Mucosa of stomach (tissue), 1 donor: Measurements from ENCODE around the gene BANK1.
A peak's percentile ranks its signal among the peaks of the same experiment; 100 is the strongest.

Source experiments
- H3K27me3 ChIP-seq: one replicate; pipeline ENCODE4 v1.7.0; 2013; ENCODE audit warnings: mild to moderate bottlenecking, low read length; ENCODE audit not compliant: control insufficient read depth, insufficient read depth
- H3K36me3 ChIP-seq: one replicate; pipeline ENCODE4 v1.7.0; 2013; ENCODE audit warnings: low read length; ENCODE audit not compliant: control insufficient read depth, insufficient read depth
- H3K4me1 ChIP-seq: one replicate; pipeline ENCODE4 v1.7.0; 2013; ENCODE audit warnings: mild to moderate bottlenecking, low read length; ENCODE audit not compliant: control insufficient read depth, insufficient read depth
- H3K4me3 ChIP-seq: one replicate; pipeline ENCODE4 v1.7.0; 2013; ENCODE audit warnings: low read length
- H3K9ac ChIP-seq: one replicate; pipeline ENCODE4 v1.7.0; 2013; ENCODE audit warnings: mild to moderate bottlenecking, low read length, moderate library complexity
- H3K9me3 ChIP-seq: one replicate; pipeline ENCODE4 v1.7.0; 2013; ENCODE audit warnings: mild to moderate bottlenecking, low read length, moderate library complexity; ENCODE audit not compliant: control insufficient read depth
- donor health status: Pancreatic carcinoma.

The BANK1 gene

GRCh38 chr4:101787701-101788316 is 2.7 kb upstream of the BANK1 start:
- no peaks in the 10 kb centered on the region for H3K36me3 ChIP-seq

GRCh38 chr4:101791182-101791558 is 640 bp downstream of the BANK1 start:
- no peaks in the 10 kb centered on the region for H3K4me1 ChIP-seq
- H3K27me3 ChIP-seq, result no peaks in the 10 kb centered on the region
- peak overlapping the region; percentile 80 for H3K4me3 ChIP-seq
- peak overlapping the region; percentile 91 for H3K9ac ChIP-seq
- no peaks in the 10 kb centered on the region for H3K9me3 ChIP-seq
- H3K36me3 ChIP-seq, result no peaks in the 10 kb centered on the region

More at GRCh38 chr4:101787701-101788316, 2.7 kb upstream of the BANK1 start:
- H3K27me3 ChIP-seq, result no peaks in the 10 kb centered on the region
- peaks cover 13% of the 10 kb centered on the region for H3K4me1 ChIP-seq
- H3K4me3 ChIP-seq, result no peak overlapping the region
- no peaks in the 10 kb centered on the region for H3K9me3 ChIP-seq
- H3K9ac ChIP-seq, result no peak overlapping the region

GRCh38 chr4:101792056-101792590 is 1.6 kb downstream of the BANK1 start:
- H3K27me3 ChIP-seq, result no peaks in the 10 kb centered on the region
- no peaks in the 10 kb centered on the region for H3K4me1 ChIP-seq
- H3K9ac ChIP-seq, result no peak overlapping the region
- no peak overlapping the region for H3K4me3 ChIP-seq
- H3K36me3 ChIP-seq, result no peaks in the 10 kb centered on the region
- no peaks in the 10 kb centered on the region for H3K9me3 ChIP-seq

- Histone ChIP-seq H3K27me3 (no peaks in the 10 kb centered on the region), H3K36me3 (no peaks in the 10 kb centered on the region), H3K9ac (no peak overlapping the region), H3K9me3 (no peaks in the 10 kb centered on the region), H3K4me1 (no peaks in the 10 kb centered on the region), H3K4me3 (no peak overlapping the region)
These were observed 2.9 kb downstream of the BANK1 start for GRCh38 chr4:101793397-101793796.

- no peaks in the 10 kb centered on the region for H3K9me3 ChIP-seq
- no peaks in the 10 kb centered on the region for H3K27me3 ChIP-seq
- no peak overlapping the region for H3K9ac ChIP-seq
- H3K36me3 ChIP-seq, result no peaks in the 10 kb centered on the region
- H3K4me3 ChIP-seq, result no peak overlapping the region
- H3K4me1 ChIP-seq, result no peaks in the 10 kb centered on the region
These were observed 4.3 kb downstream of the BANK1 start for GRCh38 chr4:101794806-101795205.

GRCh38 chr4:101795704-101796103 is 5.2 kb downstream of the BANK1 start:
- Histone ChIP-seq H3K36me3 (no peaks in the 10 kb centered on the region), H3K9ac (no peak overlapping the region)

GRCh38 chr4:101801958-101802357 is 11.4 kb downstream of the BANK1 start:
- no peak overlapping the region for H3K4me3 ChIP-seq
- H3K9ac ChIP-seq, result no peak overlapping the region
- H3K36me3 ChIP-seq, result no peaks in the 10 kb centered on the region
- H3K27me3 ChIP-seq, result no peaks in the 10 kb centered on the region
- H3K4me1 ChIP-seq, result no peaks in the 10 kb centered on the region
- H3K9me3 ChIP-seq, result no peaks in the 10 kb centered on the region

More at GRCh38 chr4:101795704-101796103, 5.2 kb downstream of the BANK1 start:
- no peaks in the 10 kb centered on the region for H3K4me1 ChIP-seq
- no peak overlapping the region for H3K4me3 ChIP-seq
- H3K9me3 ChIP-seq, result no peaks in the 10 kb centered on the region
- no peaks in the 10 kb centered on the region for H3K27me3 ChIP-seq

- Histone ChIP-seq H3K9me3 (no peaks in the 10 kb centered on the region), H3K4me3 (no peak overlapping the region), H3K36me3 (no peaks in the 10 kb centered on the region), H3K4me1 (no peaks in the 10 kb centered on the region), H3K27me3 (no peaks in the 10 kb centered on the region), H3K9ac (no peak overlapping the region)
These were observed 16.4 kb downstream of the BANK1 start for GRCh38 chr4:101806914-101807313.

GRCh38 chr4:101807351-101807750 is 16.8 kb downstream of the BANK1 start:
- Histone ChIP-seq H3K4me1 (no peaks in the 10 kb centered on the region), H3K9ac (peak overlapping the region; percentile 15), H3K36me3 (no peaks in the 10 kb centered on the region), H3K9me3 (no peaks in the 10 kb centered on the region), H3K4me3 (no peak overlapping the region), H3K27me3 (no peaks in the 10 kb centered on the region)

GRCh38 chr4:101813604-101814003 is 23.1 kb downstream of the BANK1 start:
- H3K4me3 ChIP-seq, result no peak overlapping the region
- no peaks in the 10 kb centered on the region for H3K4me1 ChIP-seq

GRCh38 chr4:101818362-101818761 is 27.8 kb downstream of the BANK1 start:
- Histone ChIP-seq H3K4me1 (no peaks in the 10 kb centered on the region), H3K36me3 (no peaks in the 10 kb centered on the region), H3K27me3 (no peaks in the 10 kb centered on the region), H3K4me3 (no peak overlapping the region), H3K9ac (no peak overlapping the region), H3K9me3 (peaks cover 4% of the 10 kb centered on the region)

More at GRCh38 chr4:101813604-101814003, 23.1 kb downstream of the BANK1 start:
- Histone ChIP-seq H3K27me3 (no peaks in the 10 kb centered on the region), H3K9me3 (no peaks in the 10 kb centered on the region), H3K36me3 (no peaks in the 10 kb centered on the region), H3K9ac (no peak overlapping the region)

- Histone ChIP-seq H3K9me3 (peaks cover 4% of the 10 kb centered on the region), H3K9ac (no peak overlapping the region), H3K4me3 (no peak overlapping the region), H3K36me3 (no peaks in the 10 kb centered on the region), H3K27me3 (no peaks in the 10 kb centered on the region), H3K4me1 (no peaks in the 10 kb centered on the region)
These were observed 33.3 kb downstream of the BANK1 start for GRCh38 chr4:101823864-101824263.
